HepG2 (cell line): ENCODE measurements around the gene ACTN1. TPM values are rescaled to one million over a fixed set of nuclear protein-coding genes. Genes with fewer than 3 reads are reported as not detected.

ENCODE experiments used
- ATAC-seq: fragments of 200-7000 bp; cut with Tn5 transposase; 3 replicates; pipeline ENCODE4 v1.9.1; 2020; ENCODE audit warnings: mild to moderate bottlenecking, moderate library complexity
- BruUV-seq: library from RNA; stranded (reverse); fragments of 400-500 nt; replicated peaks from 2 replicates; lab custom pipeline; 2021; lab: Mats Ljungman, UMichigan
- CTCF ChIA-PET: fragments of 300-600 bp; formaldehyde crosslinking; extraction: SDS; loops from one replicate; lab custom pipeline; 2021; ENCODE audit warnings: low total read pairs, inconsistent platforms, low intra/inter-chr PET ratio; lab: Yijun Ruan, JAX
- POLR2A ChIA-PET: fragments of 350-600 bp; sonication (Branson Sonifier 250); formaldehyde crosslinking; loops from one replicate; lab custom pipeline; 2020; ENCODE audit warnings: antibody characterized with exemption, inconsistent platforms; lab: Yijun Ruan, JAX
- DNase-seq: peaks from one replicate; pipeline ENCODE4 v3.0.0-alpha.2; 2015; ENCODE audit warnings: low spot score
- FAIRE-seq: peaks from 3 replicates; lab custom pipeline; 2011; peaks lifted over from hg19 to GRCh38; lab: Jason Lieb, UNC
- H2AFZ ChIP-seq: one replicate; pipeline ENCODE4 v1.6.1; 2011; ENCODE audit warnings: low read length, inconsistent platforms
- H3K27ac ChIP-seq: fragments of 300-600 bp; 3 replicates; pipeline ENCODE4 v1.8.0; 2011; ENCODE audit warnings: mixed run types, mild to moderate bottlenecking, mixed read lengths, low read length, inconsistent platforms; ENCODE audit not compliant: insufficient read depth; ENCODE audit errors: extremely low read length
- H3K27me3 ChIP-seq, 2 experiments: fragments of 200-600 bp in 1 of 2; 2 replicates in 1 of 2; 3 replicates in 1 of 2; pipeline versions ENCODE4 v1.6.0 to v1.8.0; 2011; ENCODE audit warnings: low read length in 2 of 2, mild to moderate bottlenecking in 2 of 2, moderate library complexity in 2 of 2, inconsistent platforms in 1 of 2; ENCODE audit not compliant: insufficient read depth in 2 of 2, control insufficient read depth in 1 of 2
- H3K36me3 ChIP-seq, 2 experiments: fragments of 200-600 bp in 1 of 2; replicated peaks in 1 of 2; 2 replicates in 1 of 2; 3 replicates in 1 of 2; pipeline versions ENCODE4 v1.5.1 to v1.8.0; 2011; ENCODE audit warnings: low read length in 2 of 2, inconsistent platforms in 1 of 2; ENCODE audit not compliant: insufficient read depth in 2 of 2, control insufficient read depth in 1 of 2
- H3K4me1 ChIP-seq: 2 replicates; pipeline ENCODE4 v1.5.1; 2012; ENCODE audit warnings: low read length, inconsistent platforms; ENCODE audit not compliant: insufficient read depth
- H3K4me2 ChIP-seq: 2 replicates; pipeline ENCODE4 v1.6.0; 2011; ENCODE audit warnings: low read depth, low read length, inconsistent platforms
- H3K4me3 ChIP-seq, 3 experiments: fragments of 200-600 bp in 1 of 3; sonication (generic), shearing (Covaris generic) in 1 of 3; replicated peaks in 1 of 3; 2 replicates each; pipeline ENCODE4 v1.5.1; 2011 to 2016; ENCODE audit warnings: low read length in 3 of 3, inconsistent platforms in 2 of 3, low read depth in 2 of 3, mild to moderate bottlenecking in 2 of 3, control low read depth in 1 of 3, mixed read lengths in 1 of 3; ENCODE audit not compliant: insufficient read depth in 1 of 3
- H3K79me2 ChIP-seq: one replicate; pipeline ENCODE4 v1.6.1; 2011; ENCODE audit warnings: low read length, inconsistent platforms; ENCODE audit not compliant: insufficient read depth
- H3K9ac ChIP-seq: 2 replicates; pipeline ENCODE4 v1.6.0; 2011; ENCODE audit warnings: mild to moderate bottlenecking, low read depth, low read length, inconsistent platforms; ENCODE audit not compliant: insufficient read depth
- H3K9me3 ChIP-seq: 2 replicates; pipeline ENCODE4 v1.5.1; 2012; ENCODE audit warnings: mild to moderate bottlenecking, low read length
- H4K20me1 ChIP-seq: 2 replicates; pipeline ENCODE4 v1.6.0; 2011; ENCODE audit warnings: inconsistent platforms, mild to moderate bottlenecking, low read length, moderate library complexity; ENCODE audit not compliant: insufficient read depth
- ATM ChIP-seq: fragments of 450-650 bp; IDR thresholded peaks from 2 replicates; pipeline ENCODE4 v1.7.1; 2017; ENCODE audit warnings: mild to moderate bottlenecking, borderline replicate concordance
- CC2D1A ChIP-seq: sonication (generic); formaldehyde crosslinking; IDR thresholded peaks from 2 replicates; pipeline ENCODE4 v1.8.1; 2023; ENCODE audit warnings: mild to moderate bottlenecking, missing genetic modification reagents
- CEBPZ ChIP-seq: IDR thresholded peaks from 2 replicates; pipeline ENCODE4 v1.6.1; 2012; ENCODE audit warnings: low read length, improper control_type of control experiment
- FOSL2 ChIP-seq: sonication (generic); formaldehyde crosslinking; IDR thresholded peaks from 2 replicates; pipeline ENCODE4 v1.4.0; 2020; ENCODE audit warnings: missing genetic modification reagents
- NFE2L1 ChIP-seq: sonication (generic); formaldehyde crosslinking; IDR thresholded peaks from 2 replicates; pipeline ENCODE4 v1.4.0; 2020; ENCODE audit warnings: missing genetic modification reagents, mild to moderate bottlenecking, borderline replicate concordance
- SOX6 ChIP-seq, 2 experiments: fragments of 450-650 bp in 1 of 2; sonication (generic) in 1 of 2; formaldehyde crosslinking in 1 of 2; IDR thresholded peaks; 2 replicates each; pipeline versions ENCODE4 v1.4.0 to v1.6.1; 2017 to 2020; ENCODE audit warnings: antibody characterized with exemption in 1 of 2, mild to moderate bottlenecking in 1 of 2, missing genetic modification reagents in 1 of 2
- ZMYM3 ChIP-seq: sonication (generic); formaldehyde crosslinking; IDR thresholded peaks from 2 replicates; pipeline ENCODE4 v1.5.1; 2020; ENCODE audit warnings: mild to moderate bottlenecking, missing genetic modification reagents
- ZNF263 ChIP-seq: sonication (generic); formaldehyde crosslinking; IDR thresholded peaks from 2 replicates; pipeline ENCODE4 v1.4.0; 2020; ENCODE audit warnings: missing genetic modification reagents
- ZNF513 ChIP-seq: sonication (generic); formaldehyde crosslinking; conservative IDR thresholded peaks from 2 replicates; pipeline ENCODE4 v1.5.0; 2020; ENCODE audit warnings: missing genetic modification reagents
- ZNF629 ChIP-seq: sonication (generic); formaldehyde crosslinking; conservative IDR thresholded peaks from 2 replicates; pipeline ENCODE4 v1.5.0; 2020; ENCODE audit warnings: missing genetic modification reagents
- WGBS: methylation state at CpG from one replicate; pipeline ENCODE4 v1.1.6; 2017; ENCODE audit warnings: low lambda C conversion rate; 5-methylcytosine and 5-hydroxymethylcytosine counted together
- in situ Hi-C: cut with HindIII; loops from 2 replicates; pipeline ENCODE4 v1.10.0; 2017; ENCODE audit warnings: low pct_unique_long_range_greater_than_20kb; ENCODE audit not compliant: extremely low pct_ligation_motif_present
- intact Hi-C: fragments of 100-400 bp; cut with micrococcal nuclease; formaldehyde crosslinking; loops from one replicate; pipeline ENCODE4 v1.10.0; 2022; ENCODE audit not compliant: unreplicated experiment
- polyA plus RNA-seq, 8 experiments: library from polyadenylated mRNA; depleted of rRNA in 3 of 8; stranded (reverse) in 7 of 8; unstranded in 1 of 8; fragments of >200 nt; fragmentation: Illumina TruSeq in 4 of 8; extraction: Trizol in 4 of 8; gene quantifications; 2 replicates each; pipeline versions ENCODE4 v1.2.1 to v1.2.3, GENCODE V29; 2011 to 2016; ENCODE audit warnings: low read depth in 4 of 8, missing spikeins in 1 of 8, mixed read lengths in 1 of 8; ENCODE audit not compliant: insufficient read depth in 1 of 8
- total RNA-seq, 5 experiments: library from RNA; depleted of rRNA; stranded (reverse); fragments of >200 nt; fragmentation: Illumina TruSeq; extraction: Trizol; gene quantifications; 2 replicates each; pipeline ENCODE4 v1.2.3, GENCODE V29; 2016; ENCODE audit warnings: low read depth in 1 of 5

ACTN1 gene
- total and polyA plus RNA-seq, 2 of the 13 experiments (the other 11 are each of a cell fraction or from before 2014, with no cell fraction given): 58.6 to 162 TPM

GRCh38 chr14:68932231-68932630, 46.9 kb downstream of the ACTN1 start (continued):
- TF ChIP-seq ZNF263: no peak
- TF ChIP-seq CEBPZ: no peak
- TF ChIP-seq ZNF513 (CRISPR knock-in tag): no peak
- TF ChIP-seq FOSL2 (CRISPR knock-in tag): no peak
- TF ChIP-seq NFE2L1: no peak
- TF ChIP-seq SOX6 (IDR thresholded peaks at IDR 0.05): no peak
- TF ChIP-seq SOX6 (CRISPR knock-in tag; IDR thresholded peaks at IDR 0.05): no peak
- TF ChIP-seq CC2D1A (CRISPR knock-in tag): no peak

- peaks cover 57% of the 10 kb centered on the region for H3K4me1 ChIP-seq
- WGBS: 100% methylated on average over 5 of the region's 5 CpGs
- H4K20me1 ChIP-seq: peaks cover 15% of the 10 kb centered on the region
- FAIRE-seq (no peak), DNase-seq (no peak)
- ChIA-PET POLR2A (interaction anchor here (0.7 kb wide), 1 partner anchor 260 kb away, joined by 3 read pairs; the partner anchor contains the start of gene EXD2), CTCF (no interaction called here)
- H3K4me2 ChIP-seq: no peak overlapping the region
- no peak overlapping the region for H3K4me3 ChIP-seq
- peaks cover 6% of the 10 kb centered on the region for H3K9me3 ChIP-seq
- peaks cover 97% of the 10 kb centered on the region for H3K79me2 ChIP-seq
- peaks cover 21 to 31% of the 10 kb centered on the region in 2 experiments; a peak in 4 of 5 replicates for H3K36me3 ChIP-seq
- TF ChIP-seq ZNF629 (CRISPR knock-in tag) (peak; percentile 89), ATM (no peak), ZMYM3 (CRISPR knock-in tag) (peak; percentile 60; the same call in 1 of the 2 replicates)
- TF ChIP-seq, all 625 proteins: peak for 2
- no peak overlapping the region for H3K27ac ChIP-seq
- intact Hi-C loops (no loop called here), in situ Hi-C loops (no loop called here)
- no peaks in the 10 kb centered on the region for H3K27me3 ChIP-seq
- no peak overlapping the region for H2AFZ ChIP-seq
- BruUV-seq: no TSS peak
- ATAC-seq: no peak
- no peak overlapping the region for H3K9ac ChIP-seq
Observed at GRCh38 chr14:68931474-68932051, 47.5 kb downstream of the ACTN1 start.
